Ovary (tissue), 9 donors: ENCODE data around the gene IBSP. TPM values are rescaled to one million over a fixed set of nuclear protein-coding genes. Genes with fewer than 3 reads are reported as not detected.

ENCODE experiments used
- DNase-seq, 5 donors: peaks; one replicate each; pipeline ENCODE4 v3.0.0-alpha.2; 2019 to 2020
- H3K27ac ChIP-seq, 2 donors: fragments of 200-600 bp; one replicate each; pipeline versions ENCODE4 v1.5.1 to v1.8.0; 2019 to 2022
- H3K27me3 ChIP-seq: fragments of 200-600 bp; one replicate; pipeline ENCODE4 v1.8.0; 2022
- H3K36me3 ChIP-seq: fragments of 200-600 bp; sonication (generic); one replicate; pipeline ENCODE4 v1.5.1; 2019
- H3K4me1 ChIP-seq: one replicate; pipeline ENCODE4 v1.8.1; 2013; ENCODE audit warnings: mild to moderate bottlenecking, moderate library complexity; ENCODE audit not compliant: insufficient read depth
- H3K4me3 ChIP-seq: fragments of 200-600 bp; sonication (generic); one replicate; pipeline ENCODE4 v1.5.1; 2017
- H3K9me3 ChIP-seq, 2 donors: fragments of 200-600 bp in 1 of 2; sonication (generic) in 1 of 2; one replicate each; pipeline versions ENCODE4 v1.5.1 to v1.8.1; 2013 to 2019; ENCODE audit warnings: mild to moderate bottlenecking in 1 of 2, moderate library complexity in 1 of 2
- CTCF ChIP-seq, 3 donors: fragments of 450-650 bp in 2 of 3; fragments of 200-600 bp in 1 of 3; IDR thresholded peaks; one replicate each; pipeline versions ENCODE4 v1.5.1 to v1.8.0; 2016 to 2022; ENCODE audit warnings: antibody characterized with exemption in 3 of 3, mild to moderate bottlenecking in 1 of 3
- EP300 ChIP-seq: sonication (generic); formaldehyde crosslinking; IDR thresholded peaks from one replicate; pipeline ENCODE4 v1.6.1; 2017; ENCODE audit warnings: antibody characterized with exemption
- POLR2A ChIP-seq: fragments of 450-650 bp; IDR thresholded peaks from one replicate; pipeline ENCODE4 v1.6.1; 2017; ENCODE audit warnings: antibody characterized with exemption, mild to moderate bottlenecking, moderate library complexity
- WGBS, 3 donors: extraction: QIAGEN DNeasy Blood & Tissue Kit in 1 of 3; methylation state at CpG; one replicate each; pipeline versions ENCODE4 v1.1.5 to v1.1.7; 2013 to 2017; 5-methylcytosine and 5-hydroxymethylcytosine counted together
- intact Hi-C, 4 donors: fragments of 100-400 bp; cut with DNase I; formaldehyde crosslinking; loops; one replicate each; pipeline versions ENCODE4 v1.11.0 to v1.15.1; 2022 to 2023
- polyA plus RNA-seq, 2 donors: library from polyadenylated mRNA; stranded (reverse); fragments of 200-250 nt in 1 of 2; fragments of 350-450 nt in 1 of 2; fragmentation: Illumina TruSeq in 1 of 2; extraction: RNeasy Lipid Tissue Mini Kit (QIAGEN cat#74804) in 1 of 2; gene quantifications; one replicate each; pipeline ENCODE4 v1.2.3, GENCODE V29; 2013 to 2014
- total RNA-seq, 7 donors: library from RNA; depleted of rRNA in 2 of 7; stranded (reverse); fragments of >200 nt in 2 of 7; fragmentation: NEBNext Ultra II Directional in 3 of 7; extraction: Animal tissue kit (Norgen Biotek cat#: 25700) in 3 of 7; gene quantifications; one replicate each; pipeline versions ENCODE4 v1.1.0 to v1.2.4, GENCODE V29; 2016 to 2023
- donor health status: DM: no; HTN: no; CAD: no; lungs with moderate emphysema.
- donor health status: DM: no; HTN: no; CAD: no.
- donor health status: Bipolar disorder and iron deficiency.
- donor health status: DM: yes; HTN: yes; CAD: no.
- donor health status: DM: no; HTN: no; CAD: no.
- donor health status: DM: yes; HTN: yes; CAD: no.

The IBSP gene
- total and polyA plus RNA-seq, 9 donors, result not detected

GRCh38 chr4:87849612-87850011, 50.3 kb downstream of the IBSP start:
- H3K27me3 ChIP-seq, result no peaks in the 10 kb centered on the region
- WGBS, 3 donors, result 68 to 71% (median 69%) methylated on average over 4 of the region's 4 CpGs
- DNase-seq, result no peak
- no peaks in the 10 kb centered on the region for H3K4me1 ChIP-seq
- no peaks in the 10 kb centered on the region for H3K9me3 ChIP-seq
- H3K4me3 ChIP-seq, result no peak overlapping the region
- H3K27ac ChIP-seq, result no peak overlapping the region
- TF ChIP-seq EP300 (no peak), POLR2A (no peak), CTCF (IDR thresholded peaks at IDR 0.05) (no peak)
- H3K36me3 ChIP-seq, result no peaks in the 10 kb centered on the region
- intact Hi-C loops, result loop anchor here in 3 of 4 donors (5.0 to 10.0 kb wide), 5 partner anchors 123 to 485 kb away; no protein-coding TSS in a partner anchor

GRCh38 chr4:87851332-87851731, 52.0 kb downstream of the IBSP start:
- DNase-seq, result no peak
- TF ChIP-seq POLR2A (no peak), CTCF (IDR thresholded peaks at IDR 0.05) (no peak), EP300 (no peak)
- no peaks in the 10 kb centered on the region for H3K36me3 ChIP-seq
- H3K9me3 ChIP-seq, result no peaks in the 10 kb centered on the region
- intact Hi-C loops, result loop anchor here in 1 of 4 donors (5.0 to 10.0 kb wide), 2 partner anchors 121 to 363 kb away; no protein-coding TSS in a partner anchor
- H3K4me1 ChIP-seq, result no peaks in the 10 kb centered on the region
- no peaks in the 10 kb centered on the region for H3K27me3 ChIP-seq
- H3K27ac ChIP-seq, result no peak overlapping the region
- H3K4me3 ChIP-seq, result no peak overlapping the region
- 87 to 93% (median 89%) methylated on average over 8 of the region's 8 CpGs for WGBS, 3 donors

DNA sequence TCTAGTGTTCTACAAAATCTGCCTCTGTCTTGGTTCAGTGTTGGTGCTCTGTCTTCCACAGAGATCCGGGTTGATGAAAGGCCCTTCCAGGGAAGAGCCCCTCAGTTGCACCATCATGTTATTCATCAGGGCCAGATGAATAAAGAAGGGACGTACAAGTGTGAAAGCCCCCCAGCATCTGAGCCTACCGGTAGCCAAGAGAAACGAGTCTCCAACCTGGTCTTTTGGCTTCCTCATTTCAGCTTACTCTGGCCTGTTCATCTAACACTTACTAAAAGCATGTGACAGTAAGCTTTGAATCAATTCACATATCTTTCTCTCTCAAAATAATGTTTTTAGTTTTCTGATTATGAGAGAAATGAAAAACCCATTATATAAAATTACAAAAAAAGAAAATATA, 52.6 kb downstream of the IBSP start:
- Histone ChIP-seq H3K36me3 (no peaks in the 10 kb centered on the region), H3K4me1 (no peaks in the 10 kb centered on the region), H3K9me3 (no peaks in the 10 kb centered on the region), H3K27me3 (no peaks in the 10 kb centered on the region), H3K27ac (no peak overlapping the region), H3K4me3 (no peak overlapping the region)
- no peak for TF ChIP-seq CTCF (IDR thresholded peaks at IDR 0.05)
- no peak for TF ChIP-seq EP300
- no peak for TF ChIP-seq POLR2A
- 79 to 84% (median 80%) methylated on average over 4 of the region's 4 CpGs for WGBS, 3 donors
- no peak for DNase-seq
- intact Hi-C loops, result loop anchor here in 1 of 4 donors (5.0 to 10.0 kb wide), 2 partner anchors 120 to 363 kb away; no protein-coding TSS in a partner anchor

- no peak for DNase-seq
- WGBS, 3 donors, result 0 to 1% (median 0%) methylated on average over 3 of the region's 3 CpGs
- H3K4me1 ChIP-seq, result no peaks in the 10 kb centered on the region
- no peaks in the 10 kb centered on the region for H3K27me3 ChIP-seq
- no peak overlapping the region for H3K27ac ChIP-seq
- H3K36me3 ChIP-seq, result no peaks in the 10 kb centered on the region
- intact Hi-C loops, result loop anchor here in 1 of 4 donors (5.0 to 10.0 kb wide), 2 partner anchors 119 to 362 kb away; no protein-coding TSS in a partner anchor
- no peak for TF ChIP-seq POLR2A
- TF ChIP-seq CTCF (IDR thresholded peaks at IDR 0.05), result peak in 1 of 3 donors; percentile 48
- H3K4me3 ChIP-seq, result no peak overlapping the region
- no peaks in the 10 kb centered on the region for H3K9me3 ChIP-seq
Observed at GRCh38 chr4:87853108-87853507, 53.8 kb downstream of the IBSP start.
